H54 (cell line): ENCODE measurements around the gene PPP2R5B.

Experiments
- DNase-seq: peaks from one replicate; pipeline ENCODE4 v3.0.0; 2011; ENCODE audit warnings: low spot score, mixed read lengths; ENCODE audit not compliant: insufficient read length
- FAIRE-seq: peaks from 3 replicates; lab custom pipeline; 2011; peaks lifted over from hg19 to GRCh38; lab: Jason Lieb, UNC
- POLR2A ChIP-seq: IDR thresholded peaks from 2 replicates; pipeline ENCODE4 v1.6.1; 2011; ENCODE audit warnings: low read depth, mild to moderate bottlenecking, low read length

PPP2R5B gene

DNA sequence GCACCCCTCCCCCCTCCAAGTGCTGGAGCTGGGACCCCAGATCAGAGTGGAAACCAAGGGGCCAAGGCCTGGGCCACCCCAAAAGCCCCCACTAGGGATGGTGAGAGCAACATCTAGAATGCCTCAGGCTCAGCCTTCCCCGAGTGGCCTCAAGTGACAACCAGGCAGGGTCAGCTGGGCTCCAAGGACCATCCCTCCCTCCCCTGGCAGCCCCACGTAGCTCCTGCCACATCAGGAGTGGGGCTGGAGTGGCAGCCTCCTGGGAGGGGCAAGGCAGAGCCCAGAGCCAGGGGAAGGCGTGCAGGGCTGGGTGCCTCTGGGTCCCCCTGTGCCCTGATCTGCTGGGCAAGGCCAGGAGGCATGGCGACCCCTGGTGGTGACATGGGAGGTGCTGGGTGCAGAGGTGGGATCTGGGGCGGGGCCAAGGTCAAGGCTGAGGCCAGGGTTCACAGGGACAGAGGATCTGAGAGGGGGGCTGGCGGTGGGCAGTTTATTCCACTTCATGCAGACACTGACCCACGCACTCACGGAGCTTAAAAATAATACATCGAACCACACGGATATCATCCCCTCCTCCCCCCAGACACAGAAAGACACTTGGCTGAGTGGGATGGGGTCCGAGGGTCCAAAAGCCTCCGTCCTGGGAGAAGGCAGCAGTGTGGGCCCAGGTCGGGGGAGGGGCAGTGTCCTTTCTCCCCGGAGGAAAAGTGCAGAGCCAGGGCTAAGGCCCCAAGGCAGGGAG, 30.2 kb upstream of the PPP2R5B start:
- no peak for FAIRE-seq
- TF ChIP-seq POLR2A, result no peak
- DNase-seq, result peak; percentile 72

DNA sequence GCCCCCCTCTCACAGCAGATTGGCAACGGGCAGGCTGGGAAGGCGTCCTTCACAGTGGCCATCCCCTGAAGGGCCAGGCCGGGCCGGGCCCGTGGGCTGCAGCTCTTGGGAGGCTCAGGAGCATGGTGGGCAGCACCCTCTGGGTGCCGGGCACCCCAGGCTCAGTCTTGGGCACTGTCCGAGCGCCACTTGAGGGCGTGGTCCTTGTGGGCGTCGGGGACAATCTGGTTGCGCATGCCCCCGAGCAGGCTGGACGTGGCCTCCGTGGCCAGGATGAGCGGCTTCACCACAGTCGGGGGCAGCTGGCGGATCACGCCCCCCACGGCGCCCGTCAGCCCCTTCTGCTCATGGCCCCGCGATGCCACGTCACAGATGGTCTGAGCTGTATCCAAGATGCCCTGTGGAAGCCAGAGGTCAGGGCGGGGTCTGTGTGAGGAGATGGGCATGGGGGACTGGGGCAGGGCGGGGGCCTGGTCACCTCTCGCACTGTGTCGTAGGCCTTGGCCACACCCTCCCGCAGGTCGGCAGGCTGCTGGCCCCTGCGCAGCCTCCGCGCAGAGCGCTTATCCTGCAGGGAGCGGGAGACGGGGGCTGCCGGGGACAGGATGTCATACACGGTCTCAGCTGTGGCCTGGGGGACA, 29.6 kb upstream of the PPP2R5B start:
- no peak for TF ChIP-seq POLR2A
- no peak for FAIRE-seq

DNA sequence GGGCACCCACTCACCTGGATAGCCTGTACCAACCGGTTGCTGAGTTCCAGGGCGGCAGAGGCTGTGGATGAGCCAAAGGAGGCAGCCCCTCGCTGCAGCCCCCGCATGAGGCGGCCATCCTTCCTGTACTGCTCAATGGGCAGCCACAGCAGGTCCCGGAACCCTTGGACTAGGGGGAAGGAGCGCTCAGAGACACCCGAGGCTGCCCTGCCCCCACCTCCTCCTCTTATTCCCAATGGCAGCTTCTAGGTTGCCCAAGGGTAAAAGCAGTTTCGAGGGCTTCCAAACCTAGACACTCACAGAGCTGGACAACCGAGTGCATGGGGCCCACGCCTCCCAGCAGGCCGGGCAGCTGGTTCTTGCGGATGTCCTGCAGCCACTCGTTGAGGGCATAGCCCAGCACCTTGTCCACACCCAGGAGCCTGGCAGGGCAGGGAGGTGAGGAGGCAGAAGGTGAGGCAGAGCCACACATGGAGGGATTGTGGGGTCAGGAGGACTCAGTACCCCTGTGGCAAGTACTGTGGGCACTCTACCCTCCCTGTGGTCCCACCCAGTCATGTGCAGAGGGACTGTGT, 28.0 kb upstream of the PPP2R5B start:
- FAIRE-seq, result no peak
- no peak for TF ChIP-seq POLR2A
- no peak for DNase-seq

More for the DNA sequence above, 29.6 kb upstream of the PPP2R5B start:
- DNase-seq, result no peak

DNA sequence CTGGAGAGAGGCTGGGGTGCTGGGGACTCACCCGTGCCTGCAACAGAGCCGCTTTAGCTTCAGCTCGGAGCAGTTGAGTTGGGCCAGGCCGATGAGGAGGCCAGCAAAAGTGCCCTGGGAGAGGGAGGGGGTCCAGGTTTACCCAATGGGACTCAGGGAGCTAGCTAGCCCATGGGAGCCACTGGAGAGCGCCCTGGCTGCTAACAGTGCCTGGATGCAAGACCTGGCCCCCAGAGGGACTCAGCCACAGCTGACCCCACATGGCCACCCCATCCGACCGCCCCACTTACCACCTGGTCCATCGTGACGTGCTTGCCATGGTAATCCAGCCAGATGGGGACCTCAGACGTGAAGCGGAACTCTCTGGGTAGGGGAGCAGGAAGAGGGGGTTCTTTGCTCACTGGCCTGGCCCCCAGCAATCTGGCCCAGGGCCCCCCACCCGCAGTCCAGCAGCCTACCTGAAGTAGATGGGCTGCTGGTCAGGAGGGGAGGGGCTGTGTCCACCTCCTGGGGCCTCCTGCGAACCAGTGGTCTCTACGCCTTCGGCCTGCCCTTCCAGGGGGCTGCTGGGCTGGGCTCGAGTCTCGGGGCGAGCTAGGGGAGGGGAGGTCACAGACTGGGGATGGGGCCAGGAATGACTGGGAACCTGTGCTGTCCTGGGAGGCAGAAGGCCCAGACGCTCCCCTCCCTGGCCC, 27.0 kb upstream of the PPP2R5B start:
- no peak for FAIRE-seq
- DNase-seq, result no peak
- TF ChIP-seq POLR2A, result no peak

DNA sequence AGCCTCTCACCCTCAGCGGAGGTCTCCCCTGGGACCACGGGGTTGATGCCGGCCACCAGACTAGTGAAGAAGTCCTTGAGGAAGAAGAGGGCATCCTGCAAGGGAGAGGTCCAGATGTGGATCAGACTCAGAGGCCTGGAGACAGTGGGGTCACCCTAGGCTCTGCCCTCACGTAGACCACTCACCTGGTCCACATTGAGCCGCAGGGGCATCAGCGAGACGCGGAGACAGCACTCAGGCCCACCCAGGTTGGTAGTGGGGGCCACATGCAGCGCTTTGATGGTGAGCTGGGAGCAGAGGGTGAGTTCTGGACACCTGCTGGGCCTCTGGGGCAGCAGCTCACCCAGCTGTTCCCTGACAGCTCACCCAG, 26.4 kb upstream of the PPP2R5B start:
- TF ChIP-seq POLR2A, result no peak
- no peak for FAIRE-seq
- DNase-seq, result no peak

DNA sequence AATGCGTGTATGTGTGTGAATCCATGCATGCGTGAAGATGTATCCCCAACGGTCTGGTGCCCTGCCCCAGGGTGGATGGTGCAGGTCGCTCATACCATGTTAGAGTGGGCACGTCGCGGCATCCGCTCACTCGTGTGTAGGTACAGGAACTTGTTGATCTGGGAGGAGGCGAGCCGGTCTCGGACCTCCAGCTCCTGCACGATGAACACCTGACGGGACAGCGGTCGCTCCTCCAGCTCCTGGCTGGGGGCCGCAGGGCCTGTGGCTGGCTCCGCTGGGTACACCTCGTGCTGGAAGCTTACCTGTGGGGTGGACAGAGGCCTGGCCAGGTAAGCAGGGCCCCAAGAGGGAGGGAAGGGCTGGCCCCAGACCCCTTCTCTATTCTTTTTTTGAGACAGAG, 25.9 kb upstream of the PPP2R5B start:
- FAIRE-seq (no peak), DNase-seq (no peak)
- TF ChIP-seq POLR2A, result no peak

DNA sequence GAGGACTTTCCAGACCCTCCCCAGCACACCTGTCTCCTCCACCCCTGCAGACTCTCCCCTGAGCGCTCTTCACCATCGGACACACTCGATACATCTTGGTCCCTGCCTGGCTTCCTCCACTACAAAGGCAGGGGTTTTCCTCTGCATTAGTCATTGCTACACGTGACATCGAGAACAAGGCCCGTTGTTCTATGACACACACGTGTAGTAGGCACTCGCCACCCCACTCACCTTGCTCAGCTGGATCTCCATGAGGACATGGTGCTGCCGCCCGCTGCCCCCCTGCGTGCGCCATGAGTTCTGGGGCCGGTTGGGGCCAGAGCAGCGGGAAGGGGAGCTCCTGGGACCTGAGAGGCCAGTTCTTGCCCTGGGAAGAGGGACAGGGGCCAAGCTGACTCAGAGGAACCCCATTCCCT, 24.2 kb upstream of the PPP2R5B start:
- peak; percentile 92 for DNase-seq
- no peak for FAIRE-seq
- no peak for TF ChIP-seq POLR2A

DNA sequence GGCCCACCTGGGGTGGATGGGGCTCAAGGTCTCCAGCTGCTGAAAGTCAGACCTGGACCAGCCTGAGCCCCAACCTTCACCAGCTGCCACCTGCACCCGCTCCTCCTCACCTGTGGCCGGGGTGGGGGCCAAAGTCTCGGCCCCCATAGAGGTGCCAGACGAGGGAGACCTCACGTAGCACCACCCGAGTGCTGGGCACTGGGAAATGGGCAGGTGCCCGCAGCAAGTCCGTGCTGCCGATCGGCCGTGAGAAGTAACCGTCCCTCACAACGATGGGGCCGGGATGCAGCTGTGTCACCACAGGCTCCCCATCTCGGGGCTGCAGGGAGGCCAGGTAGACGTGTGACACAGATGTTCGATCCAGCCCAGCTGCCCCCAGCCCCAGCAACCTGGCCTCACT, 23.7 kb upstream of the PPP2R5B start:
- TF ChIP-seq POLR2A, result no peak
- FAIRE-seq, result no peak
- DNase-seq, result no peak

DNA sequence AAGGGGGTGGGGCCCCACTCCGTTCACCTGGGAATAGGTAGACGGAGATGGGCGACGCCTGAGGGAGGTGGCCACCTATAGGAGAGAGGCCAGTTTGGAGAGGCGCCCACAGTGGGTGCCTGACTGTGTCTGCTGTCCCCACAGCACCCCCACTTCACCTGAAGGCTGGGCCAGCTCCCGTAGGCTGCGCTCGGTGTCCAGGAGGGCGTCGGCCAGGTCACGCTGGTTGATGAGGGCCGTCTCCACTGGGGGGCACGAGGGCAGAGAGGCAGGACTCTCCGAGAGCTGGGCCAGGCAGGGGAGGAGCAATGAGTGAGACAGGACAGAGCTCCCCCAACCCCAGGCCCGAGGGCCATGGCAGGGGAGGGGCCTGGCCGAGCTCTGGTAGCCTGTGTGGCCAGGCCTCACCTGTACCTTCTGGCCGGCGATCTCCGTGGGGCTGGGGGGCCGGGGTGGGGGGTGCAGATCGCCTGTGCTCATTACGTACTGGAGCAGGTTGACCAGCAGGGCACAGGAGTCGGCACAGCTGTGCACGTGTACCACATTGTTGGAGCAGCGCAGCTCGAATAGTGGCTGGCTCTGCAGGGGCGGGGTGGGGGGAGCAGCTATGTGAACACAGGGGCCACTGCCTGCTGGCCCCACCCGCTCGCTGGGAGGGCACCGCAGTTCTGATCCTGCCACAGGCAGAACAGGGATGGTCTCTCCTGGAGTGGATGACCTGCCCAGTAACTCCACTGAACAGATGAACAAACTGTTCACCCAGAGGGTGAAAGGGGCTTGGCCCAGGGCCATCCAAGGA, 22.2 kb upstream of the PPP2R5B start:
- no peak for TF ChIP-seq POLR2A
- DNase-seq (no peak), FAIRE-seq (no peak)

DNA sequence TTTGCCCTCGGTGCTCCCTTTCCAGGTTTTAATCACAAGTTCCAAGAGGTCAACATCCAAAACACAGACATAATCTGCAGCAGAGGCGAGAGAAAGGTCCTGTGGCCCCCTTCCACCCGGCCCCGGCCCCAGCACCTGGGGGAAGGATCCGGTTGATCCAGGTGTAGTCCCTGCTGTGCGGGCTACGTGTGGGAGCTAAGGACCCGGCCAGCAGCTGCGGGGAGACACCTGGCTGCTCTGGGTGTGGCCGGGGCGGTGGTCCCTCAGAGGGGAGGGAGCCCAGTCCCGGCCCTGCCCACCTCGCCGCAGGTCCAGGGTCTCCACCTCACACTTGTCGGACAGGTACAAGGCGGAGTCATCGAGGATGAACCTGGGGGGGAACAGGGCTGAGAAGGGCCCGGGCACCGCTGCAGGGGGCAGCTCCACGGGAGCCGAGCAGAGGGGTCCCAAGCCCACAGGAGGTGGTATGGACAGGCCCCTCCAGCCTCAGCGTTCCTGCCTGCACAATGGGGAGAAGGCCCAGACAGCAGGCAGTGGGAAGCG, 21.1 kb upstream of the PPP2R5B start:
- DNase-seq (no peak), FAIRE-seq (no peak)
- no peak for TF ChIP-seq POLR2A

DNA sequence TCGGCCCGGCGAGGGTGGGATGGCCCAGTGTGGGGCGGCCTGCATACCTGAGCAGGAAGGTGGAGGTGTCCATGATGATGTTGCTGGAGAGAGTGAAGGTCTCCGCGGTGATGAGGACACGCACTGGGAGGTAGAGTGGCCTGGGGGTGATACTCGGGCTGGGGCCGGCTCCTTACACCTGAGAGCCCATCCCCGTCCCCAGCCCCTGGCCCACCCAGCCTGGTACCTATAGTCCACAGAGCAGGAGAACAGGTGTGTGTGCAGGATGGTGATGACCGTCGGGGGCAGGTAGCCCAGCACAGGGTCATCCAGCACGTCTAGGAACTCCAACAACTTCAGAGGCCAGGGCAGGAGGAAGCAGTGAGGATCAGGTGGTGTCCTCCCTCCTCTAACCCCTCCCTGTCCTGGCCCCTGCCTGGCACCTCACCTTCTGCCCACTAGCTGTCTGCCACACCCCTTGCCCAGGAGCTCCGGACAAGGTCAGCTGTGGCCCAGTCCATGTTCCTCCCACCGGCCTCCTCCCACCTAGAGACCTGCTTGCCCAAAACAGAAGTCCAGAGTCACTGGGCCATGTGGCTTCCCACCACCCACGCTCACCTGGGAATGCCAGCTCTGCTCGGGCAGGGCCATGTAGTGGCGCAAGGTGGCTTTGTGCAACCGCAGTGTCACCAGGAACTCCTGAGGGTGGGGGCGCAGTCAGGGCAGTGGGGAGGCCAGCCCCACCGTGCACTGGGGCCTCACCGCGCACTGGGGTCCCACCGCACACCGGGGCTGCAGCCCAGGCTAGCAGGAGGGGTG, 18.8 kb upstream of the PPP2R5B start:
- TF ChIP-seq POLR2A, result no peak
- FAIRE-seq (no peak), DNase-seq (no peak)

DNA sequence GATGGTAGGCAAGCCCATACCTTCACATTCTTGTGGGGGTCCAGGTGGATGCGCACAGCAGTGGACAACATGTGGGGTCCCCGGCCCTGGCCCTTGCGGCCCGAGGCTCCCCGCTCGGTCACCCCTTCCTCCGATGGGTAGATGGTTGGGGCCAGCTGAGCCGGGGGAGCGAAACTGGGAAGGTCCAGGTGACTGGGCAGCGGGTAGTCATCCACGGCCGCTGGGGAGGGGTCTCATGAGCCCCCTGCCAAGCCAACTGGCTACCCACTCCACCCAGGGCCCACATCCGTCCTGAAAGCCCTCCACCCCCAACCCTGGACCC, 18.2 kb upstream of the PPP2R5B start:
- no peak for TF ChIP-seq POLR2A
- FAIRE-seq, result no peak
- no peak for DNase-seq

DNA sequence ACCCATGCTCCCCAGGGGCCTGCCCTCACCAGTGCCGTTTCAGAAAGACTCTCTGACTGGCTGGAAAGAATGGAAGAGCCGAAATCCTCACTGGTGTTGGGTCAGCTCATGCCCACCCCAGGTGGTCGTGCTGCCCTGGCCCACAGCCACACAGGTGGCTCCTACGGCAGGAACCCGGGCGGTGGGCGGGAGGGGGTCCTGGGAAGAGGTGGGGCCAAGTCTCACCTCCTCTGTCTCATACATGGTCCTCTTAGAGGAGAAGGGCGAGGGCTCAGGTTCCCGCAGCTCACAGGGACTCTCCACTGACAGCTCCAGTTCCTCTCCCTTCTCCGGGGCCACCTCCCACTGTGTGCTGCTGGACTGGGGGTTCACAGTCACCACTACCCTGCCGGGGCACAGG, 15.7 kb upstream of the PPP2R5B start:
- DNase-seq, result no peak
- no peak for FAIRE-seq
- no peak for TF ChIP-seq POLR2A
